ENCODE data around the gene GABBR2. TPM values are rescaled to one million over a fixed set of nuclear protein-coding genes. Genes with fewer than 3 reads are reported as not detected.
"Not testable (repeated sequence)": the region's sequence is repeated elsewhere in the genome, so short reads cannot be mapped to it uniquely, and the experiment has no call there.

The GABBR2 gene
- polyA plus RNA-seq, 1 donor: 0.63 TPM

- no peak for DNase-seq
Observed at GRCh38 chr9:98314381-98315066, 394.2 kb downstream of the GABBR2 start.

GRCh38 chr9:98312365-98312764 is 396.4 kb downstream of the GABBR2 start:
- DNase-seq: no peak

- DNase-seq: no peak
Observed at GRCh38 chr9:98311541-98311940, 397.2 kb downstream of the GABBR2 start.

GRCh38 chr9:98310752-98311392 is 397.9 kb downstream of the GABBR2 start:
- DNase-seq: no peak

GRCh38 chr9:98306384-98307145 is 402.2 kb downstream of the GABBR2 start:
- no peak for DNase-seq

GRCh38 chr9:98304381-98304780 is 404.4 kb downstream of the GABBR2 start:
- DNase-seq: no peak

- no peak for DNase-seq
Observed at GRCh38 chr9:98303633-98304125, 405.1 kb downstream of the GABBR2 start.

- no peak for DNase-seq
Observed at GRCh38 chr9:98302938-98303632, 405.6 kb downstream of the GABBR2 start.

- DNase-seq: no peak
Observed at GRCh38 chr9:98302150-98302549, 406.6 kb downstream of the GABBR2 start.

GRCh38 chr9:98300611-98301010 is 408.1 kb downstream of the GABBR2 start:
- DNase-seq: no peak

- no peak for DNase-seq
Observed at GRCh38 chr9:98298476-98298875, 410.3 kb downstream of the GABBR2 start.

GRCh38 chr9:98295824-98296223 is 412.9 kb downstream of the GABBR2 start:
- no peak for DNase-seq

GRCh38 chr9:98291820-98292219 is 416.9 kb downstream of the GABBR2 start:
- DNase-seq: no peak

GRCh38 chr9:98290411-98290810 is 418.3 kb downstream of the GABBR2 start:
- DNase-seq: no peak

- DNase-seq: no peak
Observed at GRCh38 chr9:98289614-98290201, 419.0 kb downstream of the GABBR2 start.

GRCh38 chr9:98288881-98289280 is 419.9 kb downstream of the GABBR2 start:
- no peak for DNase-seq

- no peak for DNase-seq
Observed at GRCh38 chr9:98287384-98287783, 421.4 kb downstream of the GABBR2 start.

- DNase-seq: no peak
Observed at GRCh38 chr9:98285446-98285845, 423.3 kb downstream of the GABBR2 start.

GRCh38 chr9:98284754-98285153 is 424.0 kb downstream of the GABBR2 start:
- DNase-seq: no peak

- DNase-seq: not testable (repeated sequence)
Observed at GRCh38 chr9:98283143-98283542, 425.6 kb downstream of the GABBR2 start.

GRCh38 chr9:98281281-98281680 is 427.5 kb downstream of the GABBR2 start:
- no peak for DNase-seq

- no peak for DNase-seq
Observed at GRCh38 chr9:98280574-98280973, 428.2 kb downstream of the GABBR2 start.
